Activated naive CD4-positive, alpha-beta T cell treated with anti-CD3 and anti-CD28 coated beads, Interleukin-2, amount 10 ng/mL, durations not matched to agents 7 days and 5 days (primary cell): ENCODE data around the gene DPF3.

ENCODE experiments used
- CTCF ChIA-PET: fragments of 350-600 bp; sonication (Branson Sonifier 250); formaldehyde crosslinking; loops from one replicate; lab custom pipeline; 2021; ENCODE audit warnings: antibody characterized with exemption; lab: Charles Lee
- DNase-seq: peaks from one replicate; pipeline ENCODE4 v3.0.0-alpha.2; 2020
- H3K27ac Mint-ChIP-seq: one replicate; pipeline ENCODE4 v1.8.0; 2021; ENCODE audit warnings: mild to moderate bottlenecking, moderate library complexity, mixed read lengths
- H3K27me3 Mint-ChIP-seq: one replicate; pipeline ENCODE4 v1.8.0; 2021; ENCODE audit warnings: mild to moderate bottlenecking, mixed read lengths
- H3K36me3 Mint-ChIP-seq: one replicate; pipeline ENCODE4 v1.8.0; 2021; ENCODE audit warnings: mixed read lengths
- H3K4me1 Mint-ChIP-seq: one replicate; pipeline ENCODE4 v1.8.0; 2021; ENCODE audit warnings: mixed read lengths
- H3K4me3 Mint-ChIP-seq: one replicate; pipeline ENCODE4 v1.8.0; 2021; ENCODE audit warnings: mild to moderate bottlenecking, moderate library complexity, mixed read lengths
- H3K9me3 Mint-ChIP-seq: one replicate; pipeline ENCODE4 v1.8.0; 2021; ENCODE audit warnings: mixed read lengths

Gene DPF3

GRCh38 chr14:72573725-72574417 is 320.0 kb downstream of the DPF3 start:
- Mint-ChIP-seq H3K4me1 (peaks cover 4% of the 10 kb centered on the region), H3K27me3 (peaks cover 84% of the 10 kb centered on the region), H3K27ac (no peak overlapping the region), H3K9me3 (peaks cover 6% of the 10 kb centered on the region), H3K36me3 (no peaks in the 10 kb centered on the region), H3K4me3 (no peak overlapping the region)
- CTCF ChIA-PET, result no interaction called here
- no peak for DNase-seq
